Activated B cell treated with CpG ODN at 0.5 μM for 24 hours (primary cell): ENCODE results near the gene ITGA11. TPM values are rescaled to one million over a fixed set of nuclear protein-coding genes. Genes with fewer than 3 reads are reported as not detected.

Experiments
- ATAC-seq: fragments of 200-7000 bp; cut with Tn5 transposase; one replicate; pipeline ENCODE4 v1.10.0; 2021; ENCODE audit warnings: low read depth, mild to moderate bottlenecking, moderate library complexity
- CTCF ChIA-PET: fragments of 350-600 bp; sonication (Branson Sonifier 250); formaldehyde crosslinking; loops from one replicate; lab custom pipeline; 2021; ENCODE audit warnings: antibody characterized with exemption; lab: Charles Lee
- POLR2A ChIA-PET: fragments of 350-600 bp; sonication (Branson Sonifier 250); formaldehyde crosslinking; loops from one replicate; lab custom pipeline; 2021; ENCODE audit warnings: antibody characterized with exemption; lab: Charles Lee
- DNase-seq: peaks from one replicate; pipeline ENCODE4 v3.0.0; 2022
- H3K27ac Mint-ChIP-seq: one replicate; pipeline ENCODE4 v1.8.0; 2020; ENCODE audit warnings: mixed read lengths
- H3K27me3 Mint-ChIP-seq: one replicate; pipeline ENCODE4 v1.8.0; 2021; ENCODE audit warnings: mixed read lengths
- H3K36me3 Mint-ChIP-seq: one replicate; pipeline ENCODE4 v1.8.0; 2021; ENCODE audit warnings: low read depth, mixed read lengths
- H3K4me1 Mint-ChIP-seq: one replicate; pipeline ENCODE4 v1.8.0; 2021; ENCODE audit warnings: mixed read lengths
- H3K4me3 Mint-ChIP-seq: one replicate; pipeline ENCODE4 v1.8.0; 2020; ENCODE audit warnings: mild to moderate bottlenecking, mixed read lengths
- H3K9me3 Mint-ChIP-seq: one replicate; pipeline ENCODE4 v1.8.0; 2020; ENCODE audit warnings: mixed read lengths
- intact Hi-C: fragments of 100-400 bp; cut with micrococcal nuclease; formaldehyde crosslinking; loops from one replicate; pipeline ENCODE4 v1.15.1; 2024
- total RNA-seq: library from RNA; stranded (reverse); gene quantifications from 2 replicates; pipeline ENCODE4 v1.2.3, GENCODE V29; 2022
- TF ChIP-seq, protein P1 (sequence below): fragments of 200-600 bp; IDR thresholded peaks from one replicate; pipeline ENCODE4 v1.8.0; 2022; ENCODE audit warnings: antibody characterized with exemption, mild to moderate bottlenecking

The ITGA11 gene
- total RNA-seq, 1 donor from 2014 or later = not detected

DNA sequence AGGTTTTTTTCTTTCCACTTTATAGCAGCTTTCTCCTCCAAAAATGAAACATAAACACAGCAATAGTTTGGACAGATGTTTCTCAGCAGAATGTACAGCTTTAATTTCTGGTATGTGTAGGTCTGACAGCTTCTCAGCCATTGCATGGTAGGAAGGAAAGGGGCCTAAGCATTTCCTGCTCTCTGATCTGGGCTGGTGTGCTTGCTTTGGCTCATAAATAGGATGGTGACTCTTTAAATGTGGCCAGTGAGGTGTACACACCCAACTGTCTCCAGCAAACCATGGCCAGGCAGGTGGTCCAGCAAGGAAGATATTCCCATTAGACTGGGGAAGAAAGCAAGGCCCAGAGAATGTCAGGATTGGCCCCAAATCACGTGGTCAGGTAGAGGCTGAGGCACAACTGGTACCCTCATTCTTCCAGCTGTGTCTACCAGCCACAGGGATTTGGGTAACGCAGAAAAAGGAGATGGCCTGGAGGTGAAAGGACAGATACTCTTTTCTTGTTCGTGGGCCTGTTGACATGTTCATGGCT, 52.1 kb downstream of the ITGA11 start:
- DNase-seq = no peak
- Mint-ChIP-seq H3K36me3 (no peaks in the 10 kb centered on the region), H3K4me1 (peaks cover 8% of the 10 kb centered on the region), H3K4me3 (no peak overlapping the region), H3K27ac (no peak overlapping the region), H3K27me3 (no peaks in the 10 kb centered on the region), H3K9me3 (no peaks in the 10 kb centered on the region)
- TF ChIP-seq, protein P1, sequence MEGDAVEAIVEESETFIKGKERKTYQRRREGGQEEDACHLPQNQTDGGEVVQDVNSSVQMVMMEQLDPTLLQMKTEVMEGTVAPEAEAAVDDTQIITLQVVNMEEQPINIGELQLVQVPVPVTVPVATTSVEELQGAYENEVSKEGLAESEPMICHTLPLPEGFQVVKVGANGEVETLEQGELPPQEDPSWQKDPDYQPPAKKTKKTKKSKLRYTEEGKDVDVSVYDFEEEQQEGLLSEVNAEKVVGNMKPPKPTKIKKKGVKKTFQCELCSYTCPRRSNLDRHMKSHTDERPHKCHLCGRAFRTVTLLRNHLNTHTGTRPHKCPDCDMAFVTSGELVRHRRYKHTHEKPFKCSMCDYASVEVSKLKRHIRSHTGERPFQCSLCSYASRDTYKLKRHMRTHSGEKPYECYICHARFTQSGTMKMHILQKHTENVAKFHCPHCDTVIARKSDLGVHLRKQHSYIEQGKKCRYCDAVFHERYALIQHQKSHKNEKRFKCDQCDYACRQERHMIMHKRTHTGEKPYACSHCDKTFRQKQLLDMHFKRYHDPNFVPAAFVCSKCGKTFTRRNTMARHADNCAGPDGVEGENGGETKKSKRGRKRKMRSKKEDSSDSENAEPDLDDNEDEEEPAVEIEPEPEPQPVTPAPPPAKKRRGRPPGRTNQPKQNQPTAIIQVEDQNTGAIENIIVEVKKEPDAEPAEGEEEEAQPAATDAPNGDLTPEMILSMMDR = no peak
- intact Hi-C loops = no loop called here
- POLR2A ChIA-PET = no interaction called here
- CTCF ChIA-PET = interaction anchor here (1.2 to 1.5 kb wide), 2 partner anchors 73 to 127 kb away, joined by 5 to 7 read pairs; no protein-coding TSS in a partner anchor
- no peak for ATAC-seq

DNA sequence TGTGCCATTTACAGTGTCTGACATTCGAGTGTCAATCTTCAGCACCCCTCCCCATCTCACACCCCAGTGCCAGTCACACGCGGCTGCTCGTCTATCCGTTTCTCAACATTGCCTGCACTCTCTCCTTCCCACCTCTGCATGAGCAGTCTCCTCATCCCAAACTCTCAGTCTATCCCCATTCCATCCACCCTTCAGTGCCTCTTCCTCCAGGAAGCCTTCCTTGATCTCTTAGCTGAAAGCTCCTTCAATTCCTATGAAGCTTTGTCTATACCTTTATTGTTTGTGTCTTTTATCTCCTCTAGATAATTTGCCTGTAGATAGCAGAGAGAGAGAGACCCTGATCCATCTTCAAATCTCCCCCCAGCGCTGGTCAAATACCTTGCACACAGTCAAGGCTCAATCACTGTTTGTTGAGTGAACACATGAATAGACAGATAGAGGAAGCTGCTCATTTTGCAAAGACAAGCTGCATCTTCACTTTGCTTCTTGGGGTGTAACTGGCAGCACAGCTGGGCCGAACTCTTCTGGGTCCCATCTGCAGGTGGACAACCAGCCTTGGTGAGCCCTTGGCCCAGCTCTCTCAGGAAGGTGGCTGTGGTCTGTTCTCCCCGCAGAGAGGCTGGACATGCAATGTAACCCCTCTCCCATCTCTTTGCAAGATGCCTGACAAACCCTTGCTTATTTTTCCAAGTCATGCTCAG, 52.8 kb downstream of the ITGA11 start:
- DNase-seq = no peak
- CTCF ChIA-PET = interaction anchor here (1.2 to 1.5 kb wide), 2 partner anchors 73 to 126 kb away, joined by 5 to 7 read pairs; no protein-coding TSS in a partner anchor
- H3K4me3 Mint-ChIP-seq = no peak overlapping the region
- H3K27ac Mint-ChIP-seq = no peak overlapping the region
- H3K36me3 Mint-ChIP-seq = no peaks in the 10 kb centered on the region
- intact Hi-C loops = no loop called here
- TF ChIP-seq, protein P1 = no peak
- POLR2A ChIA-PET = no interaction called here
- ATAC-seq = no peak
- no peaks in the 10 kb centered on the region for H3K9me3 Mint-ChIP-seq
- H3K4me1 Mint-ChIP-seq = peaks cover 8% of the 10 kb centered on the region
- no peaks in the 10 kb centered on the region for H3K27me3 Mint-ChIP-seq

DNA sequence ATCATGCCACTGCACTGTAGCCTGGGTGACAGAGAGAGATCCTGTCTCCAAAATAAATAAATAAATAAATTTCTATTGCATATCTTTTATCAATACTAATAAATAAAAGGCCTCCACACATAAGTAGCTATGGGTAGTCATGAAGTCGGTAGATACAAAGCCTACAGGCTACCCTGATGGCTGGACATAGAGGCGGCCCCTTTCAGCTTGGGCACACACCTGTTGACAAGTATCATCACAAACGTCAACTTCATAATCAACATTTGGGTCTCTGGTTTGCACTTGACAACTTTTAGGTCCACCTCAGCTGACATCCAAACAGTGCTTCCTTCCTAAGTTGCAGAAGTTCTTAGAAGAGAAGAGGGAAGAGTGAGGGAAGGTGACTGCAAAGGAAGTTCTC, 53.4 kb downstream of the ITGA11 start:
- DNase-seq (no peak), ATAC-seq (no peak)
- H3K27me3 Mint-ChIP-seq = no peaks in the 10 kb centered on the region
- no peaks in the 10 kb centered on the region for H3K9me3 Mint-ChIP-seq
- ChIA-PET POLR2A (no interaction called here), CTCF (interaction anchor here (1.2 to 1.5 kb wide), 2 partner anchors 72 to 126 kb away, joined by 5 to 7 read pairs; no protein-coding TSS in a partner anchor)
- peaks cover 8% of the 10 kb centered on the region for H3K4me1 Mint-ChIP-seq
- H3K27ac Mint-ChIP-seq = no peak overlapping the region
- no peak overlapping the region for H3K4me3 Mint-ChIP-seq
- TF ChIP-seq, protein P1 = no peak
- intact Hi-C loops = no loop called here
- H3K36me3 Mint-ChIP-seq = no peaks in the 10 kb centered on the region

DNA sequence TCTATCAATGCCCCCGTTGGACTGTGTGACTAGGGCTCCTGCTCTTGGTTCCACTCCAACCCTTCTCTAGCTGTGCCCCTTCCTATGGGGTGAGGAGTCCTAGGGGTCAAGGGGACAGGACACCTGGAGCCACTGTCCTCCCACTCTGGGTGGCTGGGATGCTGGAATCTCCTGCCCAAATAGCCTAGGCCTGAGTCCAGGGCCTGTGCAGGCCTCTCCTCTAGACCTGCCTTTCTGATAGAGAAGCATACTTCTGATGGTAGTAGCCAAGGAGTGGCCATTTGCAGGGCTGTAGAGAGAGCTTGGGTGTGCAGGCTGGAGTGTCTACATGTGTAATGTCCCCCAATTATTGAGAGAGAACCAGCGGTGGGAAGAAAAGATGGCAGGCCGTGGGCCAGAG, 54.2 kb downstream of the ITGA11 start:
- CTCF ChIA-PET = no interaction called here
- Mint-ChIP-seq H3K27ac (no peak overlapping the region), H3K4me3 (no peak overlapping the region), H3K36me3 (no peaks in the 10 kb centered on the region), H3K27me3 (no peaks in the 10 kb centered on the region), H3K9me3 (no peaks in the 10 kb centered on the region), H3K4me1 (peaks cover 8% of the 10 kb centered on the region)
- DNase-seq = no peak
- intact Hi-C loops = no loop called here
- ATAC-seq = no peak
- POLR2A ChIA-PET = no interaction called here
- TF ChIP-seq, protein P1 = no peak

DNA sequence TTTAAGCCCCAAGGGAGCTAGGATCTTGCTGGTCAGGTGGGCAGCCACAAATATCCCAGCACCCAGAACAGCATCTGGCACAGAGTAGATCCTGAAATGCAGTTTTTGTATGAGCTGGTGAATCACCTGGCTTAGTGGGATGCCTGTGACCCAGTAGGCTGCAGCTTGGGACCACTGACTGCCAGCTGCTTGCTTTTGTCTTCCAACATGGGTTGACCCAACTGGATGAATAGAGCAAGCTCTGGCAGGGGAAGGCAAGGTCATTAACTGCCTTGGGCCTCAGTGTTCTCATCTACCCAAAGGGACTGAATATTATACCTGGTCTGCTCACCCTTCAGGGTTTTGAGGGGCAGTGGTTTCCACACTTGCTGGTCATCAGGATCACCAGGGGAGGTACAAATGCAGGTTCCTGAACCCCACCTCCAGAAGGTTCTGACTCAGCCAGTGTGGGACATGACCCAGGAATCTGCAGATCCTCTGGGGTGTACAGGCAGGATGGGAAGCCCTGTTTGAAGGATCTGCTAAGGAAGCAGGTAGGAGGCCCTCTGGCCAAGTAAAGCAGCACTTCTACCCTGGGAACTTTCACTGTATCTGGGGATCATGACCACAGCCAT, 55.4 kb downstream of the ITGA11 start:
- no peak for ATAC-seq
- TF ChIP-seq, protein P1 = no peak
- H3K9me3 Mint-ChIP-seq = no peaks in the 10 kb centered on the region
- no peak overlapping the region for H3K27ac Mint-ChIP-seq
- no peaks in the 10 kb centered on the region for H3K27me3 Mint-ChIP-seq
- H3K36me3 Mint-ChIP-seq = no peaks in the 10 kb centered on the region
- DNase-seq = no peak
- CTCF ChIA-PET = no interaction called here
- H3K4me3 Mint-ChIP-seq = no peak overlapping the region
- POLR2A ChIA-PET = no interaction called here
- intact Hi-C loops = no loop called here
- H3K4me1 Mint-ChIP-seq = peaks cover 8% of the 10 kb centered on the region
